Measurements from ENCODE around the gene HOXB13. TPM values are rescaled to one million over a fixed set of nuclear protein-coding genes. Genes with fewer than 3 reads are reported as not detected.
A peak's percentile ranks its signal among the peaks of the same experiment; 100 is the strongest.

HOXB13 gene
- total and polyA plus RNA-seq, 2 of the 13 experiments (the other 11 are each of a cell fraction or from before 2014, with no cell fraction given) = not detected

GRCh38 chr17:48693178-48693577, 35.4 kb downstream of the HOXB13 start (continued):
- TF ChIP-seq JUNB (CRISPR knock-in tag; IDR thresholded peaks at IDR 0.05; ENCODE audit: borderline replicate concordance) = no peak
- TF ChIP-seq NFKB2 (CRISPR knock-in tag; IDR thresholded peaks at IDR 0.05; ENCODE audit: borderline replicate concordance) = no peak
- no peak for TF ChIP-seq MED1 (CRISPR knock-in tag; IDR thresholded peaks at IDR 0.05)
- no peak for TF ChIP-seq AGO1 (IDR thresholded peaks at IDR 0.05; ENCODE audit: low read depth, low read length, poor library complexity, severe bottlenecking)
- no peak for TF ChIP-seq NFAT5 (CRISPR knock-in tag; IDR thresholded peaks at IDR 0.05)
- TF ChIP-seq JUN (CRISPR knock-in tag; IDR thresholded peaks at IDR 0.05) = no peak
- TF ChIP-seq NBN (conservative IDR thresholded peaks at IDR 0.05) = no peak

GRCh38 chr17:48692049-48692448, 36.5 kb downstream of the HOXB13 start:
- H3K27me3 ChIP-seq (ENCODE audit: control insufficient read depth in 1 of 2, insufficient read depth in 2 of 2, low read length in 2 of 2) = no peaks in the 10 kb centered on the region
- DNase-seq (ENCODE audit: low spot score) (no peak), FAIRE-seq (no peak), ATAC-seq (no peak)
- POLR2A ChIA-PET = no interaction called here
- H3K4me3 ChIP-seq (replicated peaks in 1 of 3; ENCODE audit: insufficient read depth in 1 of 3, low read depth in 2 of 3, low read length in 3 of 3) = no peak overlapping the region
- H3K36me3 ChIP-seq (replicated peaks in 1 of 2; ENCODE audit: control insufficient read depth in 1 of 2, insufficient read depth in 2 of 2, low read length in 2 of 2) = no peaks in the 10 kb centered on the region
- CTCF ChIA-PET (ENCODE audit: low intra/inter-chr PET ratio, low total read pairs) = no interaction called here
- H3K4me1 ChIP-seq (ENCODE audit: insufficient read depth, low read length) = no peaks in the 10 kb centered on the region
- in situ Hi-C loops (cut with HindIII; ENCODE audit: extremely low pct_ligation_motif_present, low pct_unique_long_range_greater_than_20kb) (no loop called here), intact Hi-C loops (cut with micrococcal nuclease; ENCODE audit: unreplicated experiment) (no loop called here)
- no peak overlapping the region for H3K4me2 ChIP-seq (ENCODE audit: low read depth, low read length)
- H3K27ac ChIP-seq (ENCODE audit: extremely low read length, insufficient read depth, low read length) = no peak overlapping the region
- BruUV-seq (replicated peaks) = no TSS peak
- TF ChIP-seq ZNF646 (CRISPR knock-in tag; IDR thresholded peaks at IDR 0.05) (no peak), HIVEP1 (CRISPR knock-in tag; IDR thresholded peaks at IDR 0.05) (no peak), ZNF678 (CRISPR knock-in tag; IDR thresholded peaks at IDR 0.05) (no peak), MAFK (conservative IDR thresholded peaks at IDR 0.05 in 1 of 2, IDR thresholded peaks at IDR 0.05 in 1 of 2; ENCODE audit: low read length in 2 of 2) (peak; percentile 80 to 87), MAFF (IDR thresholded peaks at IDR 0.05; ENCODE audit: low read depth, low read length) (peak; percentile 63)
- no peak overlapping the region for H3K9ac ChIP-seq (ENCODE audit: insufficient read depth, low read depth, low read length)
- H4K20me1 ChIP-seq (ENCODE audit: insufficient read depth, low read length) = no peaks in the 10 kb centered on the region
- no peak overlapping the region for H2AFZ ChIP-seq (ENCODE audit: low read length)
- peaks cover 5% of the 10 kb centered on the region for H3K9me3 ChIP-seq (ENCODE audit: low read length)
- WGBS (ENCODE audit: low lambda C conversion rate) = 32% methylated on average over 1 of the region's 1 CpG
- H3K79me2 ChIP-seq (ENCODE audit: insufficient read depth, low read length) = no peaks in the 10 kb centered on the region

Data from HepG2 (cell line).